HG02973 (cell line): ENCODE data around the gene KIZ.

Experiments used
- ATAC-seq: cut with Tn5 transposase; IDR thresholded peaks from one replicate; pipeline ENCODE4 v1.9.1; 2021; ENCODE audit warnings: moderate library complexity; ENCODE audit not compliant: unreplicated experiment

KIZ gene

DNA sequence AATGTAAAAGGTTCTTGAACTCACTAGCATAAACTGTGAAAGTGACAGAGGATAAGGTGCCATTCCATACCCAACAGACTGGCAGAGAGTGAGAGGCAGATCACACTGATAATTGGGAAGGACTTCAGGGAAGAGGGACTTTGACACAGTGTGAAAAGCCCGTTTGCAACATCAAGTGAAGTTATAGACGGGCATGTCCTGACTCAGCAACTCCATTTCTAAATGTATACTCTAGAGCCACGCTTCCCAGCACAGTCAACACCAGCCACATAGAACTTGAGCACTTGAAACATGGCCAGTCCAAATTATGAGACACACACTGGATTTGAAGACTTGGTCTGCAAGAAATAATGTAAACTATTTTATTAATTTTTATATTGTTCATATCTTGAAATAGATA lies 131.3 kb downstream of the KIZ start:
- no peak for ATAC-seq

DNA sequence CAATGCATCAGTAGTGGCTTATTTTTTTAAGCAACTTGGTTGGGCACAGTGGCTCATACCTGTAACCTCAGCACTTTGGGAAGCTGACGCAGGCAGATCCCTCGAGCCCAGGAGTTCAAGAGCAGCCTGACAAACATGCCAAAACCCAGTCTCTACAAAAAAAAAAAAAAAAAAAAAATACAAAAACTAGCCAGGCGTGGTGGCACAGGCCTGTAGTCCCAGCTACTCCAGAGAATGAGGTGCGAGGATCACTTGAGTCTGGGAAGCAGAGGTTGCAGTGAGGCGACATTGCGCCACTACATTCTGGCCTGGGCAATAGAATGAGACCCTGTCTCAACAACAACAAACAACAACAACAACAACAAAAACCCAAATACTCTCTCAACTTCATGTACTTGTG lies 132.5 kb downstream of the KIZ start:
- ATAC-seq: no peak

DNA sequence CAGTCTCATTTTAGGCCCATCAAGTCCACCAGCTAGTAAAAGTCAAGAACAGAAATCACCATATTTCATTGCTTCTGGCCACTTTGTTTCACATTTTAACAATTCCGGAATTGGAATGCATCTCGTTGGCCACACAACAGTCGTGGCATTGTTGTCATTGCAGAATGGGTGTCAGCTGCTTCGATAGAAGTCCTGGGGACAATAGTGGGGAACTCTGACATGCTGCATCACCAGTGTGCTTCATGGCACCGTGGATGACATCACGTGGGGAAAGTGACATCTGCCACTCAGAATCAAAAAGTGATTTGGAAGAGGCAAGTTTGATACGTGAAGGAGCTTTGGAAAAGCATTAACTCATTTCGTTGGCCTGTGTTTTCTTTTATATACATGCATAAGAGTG lies 133.5 kb downstream of the KIZ start:
- no peak for ATAC-seq

DNA sequence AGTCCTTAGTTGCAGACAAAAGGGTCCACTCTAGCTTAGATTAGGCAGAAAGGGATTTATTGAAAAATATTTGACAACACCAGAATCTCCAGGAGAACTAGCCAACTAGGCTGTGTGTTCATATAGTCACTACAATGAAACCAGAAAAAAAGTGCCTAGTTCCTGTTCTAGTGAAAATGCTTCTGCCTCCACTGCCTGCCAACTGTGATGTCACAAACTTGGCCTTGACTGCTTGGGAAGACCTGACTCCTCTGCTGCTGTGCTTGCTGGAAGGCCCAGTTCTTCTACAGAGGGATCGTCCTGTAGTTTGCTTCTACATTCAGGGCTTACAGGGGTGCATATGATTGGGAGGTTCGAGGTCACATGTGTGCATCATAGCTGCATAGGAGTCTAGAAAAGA lies 136.9 kb downstream of the KIZ start:
- no peak for ATAC-seq

DNA sequence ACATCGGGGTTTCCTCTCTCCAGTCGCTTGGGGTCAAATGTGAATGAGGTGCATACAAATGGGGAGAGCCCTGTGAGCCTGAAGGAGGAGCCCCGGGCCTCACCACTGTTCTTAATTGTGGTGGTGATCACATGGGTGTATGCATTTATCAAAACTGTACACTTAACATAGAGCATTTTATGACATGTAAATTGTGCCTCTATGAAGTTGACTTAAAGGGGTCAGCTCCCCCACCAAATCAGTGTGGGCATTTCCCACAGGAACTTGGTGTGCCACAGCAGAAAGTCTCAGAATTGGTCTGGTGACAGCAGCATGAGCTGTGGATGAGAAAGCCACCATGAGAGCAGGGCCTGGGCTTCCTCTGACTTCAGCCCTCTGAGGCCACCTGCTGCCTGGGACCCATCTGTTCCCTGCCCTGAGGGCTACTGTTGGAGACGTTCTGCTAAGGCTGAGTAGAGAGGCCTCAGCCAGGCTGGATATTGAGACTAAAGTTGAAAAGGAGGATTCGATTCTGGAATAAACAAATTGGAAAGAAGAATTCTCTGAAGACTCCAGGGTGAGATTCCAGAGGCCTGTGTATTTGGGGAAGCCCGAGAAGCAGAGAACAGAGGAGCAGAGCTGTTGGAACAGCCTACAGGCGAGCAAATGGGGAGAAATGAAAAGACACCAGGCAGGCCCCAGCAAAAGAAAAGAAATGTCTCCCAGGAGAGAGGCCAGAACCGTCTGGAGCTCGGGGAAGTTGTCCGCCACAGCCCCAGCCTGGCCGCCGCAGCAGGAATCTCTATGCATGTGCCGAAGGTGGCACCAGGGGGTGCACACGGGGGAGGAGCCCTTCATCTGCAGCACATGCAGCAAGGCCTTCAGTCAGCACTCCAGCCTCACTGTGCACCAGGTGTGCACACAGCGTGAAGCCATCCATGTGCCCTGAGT lies 139.6 kb downstream of the KIZ start:
- ATAC-seq: no peak

DNA sequence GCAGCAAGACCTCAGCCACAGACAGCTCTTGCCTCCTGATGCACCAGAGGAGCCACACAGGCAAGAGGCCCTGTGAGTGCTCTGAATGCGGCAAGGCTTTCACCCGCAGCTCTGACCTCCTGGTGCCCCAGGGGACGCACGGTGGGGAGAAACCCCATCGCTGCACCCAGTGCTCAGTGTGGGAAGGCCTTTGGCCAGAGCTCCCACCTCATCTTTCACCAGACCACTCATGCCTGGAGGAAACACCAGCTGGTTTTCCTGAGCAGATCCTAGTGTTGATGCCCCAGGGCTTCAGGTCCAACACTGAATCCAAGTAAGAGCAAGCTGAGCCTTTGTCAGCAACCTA lies 140.3 kb downstream of the KIZ start:
- ATAC-seq: no peak

DNA sequence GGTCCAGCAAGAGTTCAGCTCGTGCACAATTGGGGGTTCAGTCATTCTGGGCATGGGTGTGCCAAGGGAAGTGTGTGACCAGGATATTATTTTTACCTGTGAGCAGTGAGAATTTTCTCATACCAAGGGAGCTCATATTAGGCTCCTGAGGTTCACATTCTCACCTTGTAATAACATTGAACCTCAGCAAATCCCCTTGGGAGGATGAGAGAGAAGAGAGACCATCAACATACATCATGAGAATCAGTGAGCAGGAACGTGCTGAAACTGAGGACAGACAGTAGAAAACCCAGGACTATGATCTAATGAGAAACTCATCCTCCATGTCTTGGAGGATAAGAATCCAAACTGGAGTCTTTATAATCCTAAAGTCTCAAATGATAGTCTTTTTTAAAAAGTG lies 143.9 kb downstream of the KIZ start:
- ATAC-seq: no peak

DNA sequence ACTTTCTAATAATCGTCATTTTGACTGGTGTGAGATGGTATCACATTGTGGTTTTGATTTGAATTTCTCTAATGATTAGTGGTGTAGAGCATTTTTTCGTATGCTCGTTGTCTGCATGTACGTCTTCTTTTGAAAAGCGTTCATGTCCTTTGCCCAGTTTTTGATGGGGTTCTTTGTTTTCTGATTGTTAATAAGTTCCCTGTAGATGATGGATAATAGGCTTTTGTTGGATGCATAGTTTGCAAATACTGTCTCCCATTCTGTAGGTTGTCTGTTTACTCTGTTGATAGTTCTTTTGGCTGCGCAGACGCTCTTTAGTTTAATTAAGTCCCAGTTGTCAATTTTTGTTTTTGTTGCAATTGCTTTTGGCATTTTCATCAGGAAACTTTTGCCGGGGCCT lies 144.9 kb downstream of the KIZ start:
- ATAC-seq: no peak

DNA sequence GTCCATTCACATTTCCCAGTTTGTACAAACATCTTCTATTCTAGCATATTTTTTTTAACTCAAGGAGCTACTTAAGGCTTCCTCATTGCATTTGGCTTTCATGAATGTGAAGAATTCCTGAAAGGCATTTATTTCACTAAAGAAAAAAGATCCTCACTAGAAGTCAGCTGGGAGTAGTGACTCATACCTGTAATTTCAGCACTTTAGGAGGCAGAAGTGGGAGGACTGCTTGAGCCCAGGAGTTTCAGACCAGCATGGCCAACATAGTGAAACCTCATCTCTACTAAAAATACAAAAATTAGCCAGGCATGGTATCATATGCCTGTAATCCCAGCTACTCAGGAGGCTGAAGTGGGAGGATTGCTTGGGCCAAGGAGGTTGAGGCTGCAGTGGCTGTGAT lies 146.4 kb downstream of the KIZ start:
- peak; percentile 58 for ATAC-seq

DNA sequence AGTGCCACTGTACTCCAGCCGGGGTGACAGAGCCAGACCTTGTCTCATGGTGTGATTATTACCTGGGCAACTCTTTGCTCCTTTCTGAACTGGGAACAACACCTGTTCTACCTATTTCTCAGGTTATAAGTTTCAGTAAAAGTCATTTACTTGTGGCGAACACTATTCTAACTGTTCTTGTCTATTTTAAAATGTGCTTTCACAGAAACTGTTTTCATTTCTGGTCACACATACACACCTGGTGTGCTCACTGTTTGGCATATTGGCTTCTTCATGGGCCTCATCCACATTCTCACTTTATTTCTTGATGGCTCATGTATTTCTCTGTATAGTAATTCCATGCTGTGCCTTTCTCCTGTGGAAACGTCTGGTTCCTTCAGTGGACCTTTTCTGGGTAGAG lies 146.8 kb downstream of the KIZ start:
- peak; percentile 77 for ATAC-seq

DNA sequence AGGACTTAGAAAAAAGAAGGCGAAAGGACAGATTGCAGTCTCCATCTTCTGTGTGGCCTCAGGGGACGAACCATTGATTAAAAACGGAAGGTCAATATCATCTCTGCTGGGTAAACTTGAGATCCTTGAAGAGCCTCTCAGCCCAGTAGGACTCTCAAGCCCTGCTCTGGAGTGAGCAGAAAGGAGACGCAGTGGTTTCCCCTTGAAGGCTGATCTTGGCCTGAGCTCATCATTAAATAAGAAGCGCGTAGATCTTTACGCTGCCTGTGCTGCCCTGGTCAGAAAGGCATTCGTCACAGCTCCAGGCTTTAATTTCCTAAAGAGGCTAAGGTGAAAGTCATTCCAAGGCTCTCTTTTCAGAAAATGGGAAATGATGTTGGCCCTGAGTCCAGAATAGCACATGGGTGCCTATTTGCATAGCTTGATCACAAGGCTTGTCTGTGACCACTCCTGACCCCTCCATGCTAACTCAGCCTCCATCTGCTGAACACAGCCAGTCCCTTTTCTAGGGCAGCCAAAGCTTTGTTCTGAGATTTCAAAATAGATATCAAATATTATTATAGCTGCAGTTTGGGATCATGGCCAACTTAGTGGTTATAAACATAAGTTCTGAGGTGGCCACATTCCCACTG lies 148.0 kb downstream of the KIZ start:
- ATAC-seq: no peak

DNA sequence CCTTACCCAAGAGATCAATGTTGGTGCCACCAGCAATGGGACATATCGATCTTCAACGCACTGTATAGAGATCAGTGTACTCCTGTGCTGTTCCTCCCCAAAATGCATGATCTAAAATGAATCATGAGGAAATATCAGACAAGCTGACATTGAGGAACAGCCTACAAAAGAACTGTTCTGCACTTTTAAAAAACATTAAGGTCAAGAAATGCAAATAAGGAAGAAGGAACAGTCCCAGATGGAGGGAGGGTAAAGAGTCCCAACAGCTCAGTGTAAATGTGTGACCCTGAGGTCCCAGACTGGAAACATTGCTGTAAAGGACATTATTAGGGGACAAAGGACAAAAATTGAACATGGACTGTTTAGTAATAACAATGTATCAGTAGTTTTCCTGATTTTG lies 152.9 kb downstream of the KIZ start:
- no peak for ATAC-seq

DNA sequence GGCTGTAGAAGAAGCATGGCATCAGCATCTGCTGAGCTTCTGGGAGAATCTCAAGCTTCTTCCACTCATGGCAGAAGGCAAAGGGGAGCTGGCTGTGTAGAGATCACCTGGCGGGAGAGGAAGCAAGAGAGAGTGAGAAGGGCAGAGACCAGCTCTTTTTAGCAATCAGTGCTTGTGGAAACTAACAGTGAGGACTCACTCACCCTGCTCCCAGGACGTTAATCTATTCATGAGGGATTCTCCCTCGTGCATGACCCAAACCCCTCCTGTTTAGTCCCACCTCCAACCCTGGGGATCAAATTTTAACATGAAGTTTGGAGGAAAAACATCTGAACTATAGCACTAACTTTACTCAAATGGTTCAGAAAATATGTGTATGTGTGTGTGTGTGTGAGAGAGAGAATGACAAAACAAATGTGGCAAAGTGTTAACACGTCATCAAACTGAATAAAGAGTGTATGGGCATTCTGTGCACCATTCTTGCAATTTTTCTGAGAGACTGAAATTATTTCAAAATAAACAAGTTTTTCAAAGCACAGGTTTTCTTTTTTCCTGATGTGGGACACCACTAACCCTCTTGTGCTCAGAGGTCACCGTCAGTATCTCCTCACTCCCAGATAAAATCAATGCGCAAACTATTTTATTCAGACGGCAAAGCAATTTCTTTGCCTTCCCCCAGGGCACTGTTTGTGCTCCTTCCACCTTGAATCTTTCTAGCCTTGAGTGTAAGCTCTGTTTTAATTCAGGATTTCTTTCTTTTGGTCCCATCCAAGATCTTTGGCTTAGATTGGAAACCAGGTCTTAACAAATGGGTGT lies 154.0 kb downstream of the KIZ start:
- no peak for ATAC-seq

DNA sequence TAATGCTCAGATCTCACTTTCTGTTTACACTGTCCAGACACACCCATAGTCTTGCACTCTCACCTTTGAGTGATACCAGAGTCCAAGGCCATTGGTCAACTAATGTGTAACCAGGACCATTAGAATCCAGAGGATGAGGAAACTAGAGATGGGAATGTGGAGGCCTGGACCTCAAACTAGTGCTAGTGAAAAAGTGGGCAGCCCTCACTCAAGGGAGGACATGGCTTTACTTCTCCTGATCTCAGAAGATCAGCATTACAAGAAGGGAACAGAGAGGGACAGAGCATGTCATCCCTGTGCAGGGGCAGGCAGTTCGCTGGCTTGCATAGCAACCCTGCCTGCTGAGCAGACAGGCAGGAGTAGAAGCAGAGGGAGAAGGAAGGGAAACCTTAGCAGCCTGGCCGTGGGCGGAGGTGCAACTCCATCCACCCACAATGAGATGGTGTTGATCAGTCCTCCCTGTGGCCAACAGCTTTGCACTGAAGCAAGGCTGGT lies 154.7 kb downstream of the KIZ start:
- peak; percentile 73 for ATAC-seq

DNA sequence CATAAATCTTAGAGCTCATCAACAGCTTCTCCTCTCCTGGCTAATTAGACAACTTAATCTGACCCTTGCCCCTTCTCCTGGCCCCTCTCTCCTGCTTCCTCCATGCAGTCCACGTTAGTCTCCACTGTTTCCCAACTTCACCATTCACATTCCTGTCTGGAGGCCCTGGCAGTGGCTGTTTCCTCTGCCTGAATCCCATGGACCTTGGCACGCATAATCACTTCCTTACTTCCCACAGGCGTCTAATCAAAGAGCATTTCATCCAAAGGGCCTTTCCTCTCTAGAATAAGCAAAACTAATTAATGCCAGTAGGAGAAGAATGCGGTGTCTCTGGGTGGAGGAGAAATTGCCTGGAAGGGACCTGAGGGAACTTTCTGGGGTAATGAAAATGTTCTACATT lies 160.9 kb downstream of the KIZ start:
- no peak for ATAC-seq

DNA sequence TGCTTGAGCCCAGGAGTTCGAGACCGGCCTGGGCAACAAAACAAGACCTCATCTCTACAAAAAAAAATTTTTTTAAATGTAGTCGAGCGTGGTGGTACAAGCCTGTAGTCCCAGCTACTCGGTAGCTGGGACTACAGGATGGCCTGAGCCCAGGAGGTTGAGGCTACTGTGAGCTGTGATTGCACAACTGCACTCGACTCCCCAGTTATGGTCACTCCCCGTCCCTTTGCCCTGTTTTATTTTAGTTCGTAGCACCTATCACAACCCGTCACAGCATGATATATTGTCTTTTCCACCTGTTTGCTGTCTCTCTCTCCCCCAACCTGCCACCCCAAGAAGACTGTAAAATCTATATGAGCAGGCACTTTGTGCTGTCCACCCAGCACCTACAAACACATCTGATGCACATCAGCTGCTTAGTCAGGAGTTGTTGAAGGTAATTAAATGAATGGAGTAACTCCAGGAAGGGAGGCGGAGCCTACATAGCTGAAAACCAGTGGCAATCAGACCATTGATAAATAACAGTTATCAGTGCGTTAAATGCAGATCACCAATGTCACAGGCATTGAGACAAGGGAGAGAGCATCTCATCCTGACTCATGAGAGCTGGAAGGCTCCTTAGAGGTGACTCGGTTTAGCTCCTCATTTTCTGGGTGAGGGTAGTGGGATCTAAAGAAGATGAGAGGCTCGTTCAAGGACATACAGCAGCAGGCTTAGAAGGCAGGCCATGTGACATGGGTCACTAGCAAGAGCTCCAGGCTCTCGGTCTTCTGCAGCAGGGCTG lies 162.9 kb downstream of the KIZ start:
- no peak for ATAC-seq

DNA sequence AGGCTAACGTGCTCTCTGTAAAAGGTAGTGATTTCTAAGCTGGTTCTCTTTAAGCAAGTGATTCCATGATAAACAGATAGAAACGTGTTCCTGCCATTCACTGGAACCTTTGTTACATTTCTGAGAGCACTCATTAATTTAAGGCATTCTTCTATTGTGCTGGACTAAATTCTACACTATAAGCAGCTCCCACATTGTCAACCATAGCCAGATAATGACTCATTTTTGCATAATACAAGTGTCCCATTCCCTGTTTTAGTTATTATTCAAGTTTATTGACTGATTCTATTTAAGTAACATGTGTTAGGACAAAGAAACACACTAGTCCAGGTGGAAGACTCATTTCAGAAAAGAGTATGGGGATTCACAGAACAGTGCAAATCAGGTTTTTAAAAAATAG lies 163.8 kb downstream of the KIZ start:
- no peak for ATAC-seq

DNA sequence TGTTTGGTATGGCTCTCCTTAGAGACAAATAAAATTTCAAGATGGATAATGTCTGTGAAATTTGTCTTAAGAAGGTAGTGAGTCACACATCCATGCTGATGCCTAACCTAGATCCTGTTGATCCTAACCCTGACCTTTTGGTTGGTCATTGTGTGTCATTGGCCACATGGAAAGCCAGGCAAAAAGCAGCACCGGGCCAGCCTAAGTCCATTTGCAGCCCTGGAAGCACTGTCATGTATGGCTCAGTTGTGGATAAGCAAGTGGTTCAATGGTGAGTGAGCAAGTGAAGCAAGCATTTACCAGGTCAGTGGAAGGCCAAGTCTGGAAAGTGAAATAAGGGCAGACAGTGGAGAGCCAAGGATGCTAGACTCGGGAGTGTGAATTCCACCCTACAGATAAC lies 165.1 kb downstream of the KIZ start:
- no peak for ATAC-seq

DNA sequence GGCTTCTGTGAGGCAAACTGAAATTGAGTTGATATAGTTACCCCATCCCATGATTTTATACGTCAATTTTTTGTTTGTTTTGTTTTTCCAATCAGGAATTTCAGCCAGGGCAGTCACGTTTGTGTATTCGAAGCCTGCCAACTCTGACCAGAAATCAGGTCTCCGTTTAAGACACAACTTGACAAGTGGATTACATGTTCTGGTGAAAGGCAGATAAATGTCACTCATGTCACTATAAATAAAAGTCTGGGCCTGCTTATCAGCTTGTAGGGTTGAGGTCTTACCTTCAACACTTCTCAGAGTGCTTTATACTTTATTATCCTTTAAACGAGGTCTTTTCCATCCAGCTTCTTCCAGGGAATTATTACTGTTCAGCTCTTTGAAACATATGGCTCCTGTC lies 168.9 kb downstream of the KIZ start:
- no peak for ATAC-seq
